Astrocyte (in vitro differentiated cells and primary cell): ENCODE measurements around the gene DEPP1. TPM values are rescaled to one million over a fixed set of nuclear protein-coding genes. Genes with fewer than 3 reads are reported as not detected.

Source experiments
- DNase-seq: peaks from one replicate; pipeline ENCODE4 v3.0.0-alpha.2; 2010; ENCODE audit warnings: low read depth
- FAIRE-seq: peaks from 2 replicates; lab custom pipeline; 2011; peaks lifted over from hg19 to GRCh38; lab: Jason Lieb, UNC
- H2AFZ ChIP-seq: 2 replicates; pipeline ENCODE4 v1.6.0; 2012; ENCODE audit warnings: low read depth, low read length, inconsistent platforms
- H3K27ac ChIP-seq: 2 replicates; pipeline ENCODE4 v1.5.1; 2011; ENCODE audit warnings: low read depth, low read length, inconsistent platforms
- H3K27me3 ChIP-seq: 2 replicates; pipeline ENCODE4 v1.6.0; 2011; ENCODE audit warnings: low read length, inconsistent platforms; ENCODE audit not compliant: insufficient read depth
- H3K36me3 ChIP-seq: 2 replicates; pipeline ENCODE4 v1.5.1; 2011; ENCODE audit warnings: low read length, inconsistent platforms; ENCODE audit not compliant: insufficient read depth
- H3K4me1 ChIP-seq: 2 replicates; pipeline ENCODE4 v1.5.1; 2011; ENCODE audit warnings: low read length, inconsistent platforms; ENCODE audit not compliant: insufficient read depth
- H3K4me2 ChIP-seq: 2 replicates; pipeline ENCODE4 v1.6.0; 2012; ENCODE audit warnings: low read length, inconsistent platforms
- H3K4me3 ChIP-seq: 2 replicates; pipeline ENCODE4 v1.5.1; 2011; ENCODE audit warnings: low read depth, mild to moderate bottlenecking, low read length, inconsistent platforms; ENCODE audit not compliant: insufficient read depth
- H3K79me2 ChIP-seq: 2 replicates; pipeline ENCODE4 v1.6.0; 2012; ENCODE audit warnings: mild to moderate bottlenecking, low read length, inconsistent platforms; ENCODE audit not compliant: insufficient read depth
- H3K9ac ChIP-seq: 2 replicates; pipeline ENCODE4 v1.6.0; 2012; ENCODE audit warnings: mild to moderate bottlenecking, low read length, inconsistent platforms
- H3K9me3 ChIP-seq: 2 replicates; pipeline ENCODE4 v1.5.1; 2012; ENCODE audit warnings: low read depth, mild to moderate bottlenecking, low read length, inconsistent platforms; ENCODE audit not compliant: insufficient read depth
- H4K20me1 ChIP-seq: 2 replicates; pipeline ENCODE4 v1.6.0; 2012; ENCODE audit warnings: low read length, inconsistent platforms; ENCODE audit not compliant: insufficient read depth
- H3K27ac Mint-ChIP-seq: one replicate; pipeline ENCODE4 v1.8.0; 2021; ENCODE audit warnings: mild to moderate bottlenecking, mixed read lengths; ENCODE audit not compliant: unreplicated experiment
- H3K27me3 Mint-ChIP-seq: one replicate; pipeline ENCODE4 v1.8.0; 2021; ENCODE audit warnings: low read depth, mixed read lengths; ENCODE audit not compliant: unreplicated experiment
- H3K36me3 Mint-ChIP-seq: one replicate; pipeline ENCODE4 v1.8.0; 2021; ENCODE audit warnings: low read depth, mixed read lengths; ENCODE audit not compliant: unreplicated experiment
- H3K4me1 Mint-ChIP-seq: one replicate; pipeline ENCODE4 v1.8.0; 2021; ENCODE audit warnings: low read depth, mixed read lengths; ENCODE audit not compliant: unreplicated experiment
- H3K4me3 Mint-ChIP-seq: one replicate; pipeline ENCODE4 v1.8.0; 2021; ENCODE audit warnings: mild to moderate bottlenecking, moderate library complexity, mixed read lengths; ENCODE audit not compliant: unreplicated experiment
- H3K9me3 Mint-ChIP-seq: one replicate; pipeline ENCODE4 v1.8.0; 2021; ENCODE audit warnings: mild to moderate bottlenecking, mixed read lengths; ENCODE audit not compliant: unreplicated experiment
- EZH2 ChIP-seq: IDR thresholded peaks from 2 replicates; pipeline ENCODE4 v1.6.1; 2012; ENCODE audit warnings: mild to moderate bottlenecking, low read length, inconsistent platforms; ENCODE audit not compliant: insufficient read depth
- total RNA-seq: library from RNA; stranded (reverse); gene quantifications from 2 replicates; pipeline ENCODE4 v1.2.1, GENCODE V29; 2021
- TF ChIP-seq, protein P1 (sequence below): IDR thresholded peaks from 2 replicates; pipeline ENCODE4 v1.5.1; 2011; ENCODE audit warnings: low read depth, mild to moderate bottlenecking, inconsistent platforms, low read length, moderate library complexity; ENCODE audit not compliant: insufficient read depth

DEPP1 gene
- total RNA-seq, 1 donor from 2014 or later = 6.6 TPM

DNA sequence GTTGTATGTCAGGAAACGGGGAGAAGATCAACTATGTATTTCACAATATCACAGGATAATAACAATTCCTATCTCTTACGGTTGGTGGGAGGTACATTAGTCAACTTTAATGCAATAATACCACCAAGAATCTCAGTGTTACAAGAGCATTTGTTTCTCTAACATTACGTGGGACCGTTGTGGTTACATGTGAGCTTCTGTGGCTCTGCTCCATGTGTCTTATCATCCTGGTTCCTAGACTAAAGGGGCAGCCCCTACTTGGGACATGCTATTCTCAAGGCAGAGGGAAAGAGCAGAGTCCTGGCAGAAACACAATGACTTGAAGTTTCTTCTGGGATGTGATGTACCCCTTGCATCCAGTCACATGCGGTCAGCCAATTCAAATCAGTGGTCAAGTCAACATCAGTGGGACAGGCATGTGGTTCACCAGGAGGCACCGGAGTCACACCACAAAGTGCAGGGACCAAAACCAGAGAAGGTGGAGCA is 19.6 kb upstream of the DEPP1 start:
- H3K36me3 ChIP-seq = peaks cover under 1% of the 10 kb centered on the region
- H3K36me3 Mint-ChIP-seq = peaks cover 6% of the 10 kb centered on the region
- H3K4me1 ChIP-seq = peaks cover 17% of the 10 kb centered on the region
- peak; percentile 39 for DNase-seq
- peaks cover 6% of the 10 kb centered on the region for H3K9me3 Mint-ChIP-seq
- H3K27me3 Mint-ChIP-seq = no peaks in the 10 kb centered on the region
- H3K27ac Mint-ChIP-seq = no peak overlapping the region
- no peak for FAIRE-seq
- no peak overlapping the region for H3K4me2 ChIP-seq
- H3K79me2 ChIP-seq = peaks cover 21% of the 10 kb centered on the region
- peaks cover under 1% of the 10 kb centered on the region for H3K9me3 ChIP-seq
- H3K4me3 ChIP-seq = no peak overlapping the region
- no peak for TF ChIP-seq EZH2
- TF ChIP-seq, protein P1, sequence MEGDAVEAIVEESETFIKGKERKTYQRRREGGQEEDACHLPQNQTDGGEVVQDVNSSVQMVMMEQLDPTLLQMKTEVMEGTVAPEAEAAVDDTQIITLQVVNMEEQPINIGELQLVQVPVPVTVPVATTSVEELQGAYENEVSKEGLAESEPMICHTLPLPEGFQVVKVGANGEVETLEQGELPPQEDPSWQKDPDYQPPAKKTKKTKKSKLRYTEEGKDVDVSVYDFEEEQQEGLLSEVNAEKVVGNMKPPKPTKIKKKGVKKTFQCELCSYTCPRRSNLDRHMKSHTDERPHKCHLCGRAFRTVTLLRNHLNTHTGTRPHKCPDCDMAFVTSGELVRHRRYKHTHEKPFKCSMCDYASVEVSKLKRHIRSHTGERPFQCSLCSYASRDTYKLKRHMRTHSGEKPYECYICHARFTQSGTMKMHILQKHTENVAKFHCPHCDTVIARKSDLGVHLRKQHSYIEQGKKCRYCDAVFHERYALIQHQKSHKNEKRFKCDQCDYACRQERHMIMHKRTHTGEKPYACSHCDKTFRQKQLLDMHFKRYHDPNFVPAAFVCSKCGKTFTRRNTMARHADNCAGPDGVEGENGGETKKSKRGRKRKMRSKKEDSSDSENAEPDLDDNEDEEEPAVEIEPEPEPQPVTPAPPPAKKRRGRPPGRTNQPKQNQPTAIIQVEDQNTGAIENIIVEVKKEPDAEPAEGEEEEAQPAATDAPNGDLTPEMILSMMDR = no peak
- no peak overlapping the region for H3K9ac ChIP-seq
- H3K27ac ChIP-seq = no peak overlapping the region
- no peaks in the 10 kb centered on the region for H3K27me3 ChIP-seq
- no peaks in the 10 kb centered on the region for H4K20me1 ChIP-seq
- H2AFZ ChIP-seq = no peak overlapping the region
- H3K4me3 Mint-ChIP-seq = no peak overlapping the region
- H3K4me1 Mint-ChIP-seq = peaks cover 19% of the 10 kb centered on the region

DNA sequence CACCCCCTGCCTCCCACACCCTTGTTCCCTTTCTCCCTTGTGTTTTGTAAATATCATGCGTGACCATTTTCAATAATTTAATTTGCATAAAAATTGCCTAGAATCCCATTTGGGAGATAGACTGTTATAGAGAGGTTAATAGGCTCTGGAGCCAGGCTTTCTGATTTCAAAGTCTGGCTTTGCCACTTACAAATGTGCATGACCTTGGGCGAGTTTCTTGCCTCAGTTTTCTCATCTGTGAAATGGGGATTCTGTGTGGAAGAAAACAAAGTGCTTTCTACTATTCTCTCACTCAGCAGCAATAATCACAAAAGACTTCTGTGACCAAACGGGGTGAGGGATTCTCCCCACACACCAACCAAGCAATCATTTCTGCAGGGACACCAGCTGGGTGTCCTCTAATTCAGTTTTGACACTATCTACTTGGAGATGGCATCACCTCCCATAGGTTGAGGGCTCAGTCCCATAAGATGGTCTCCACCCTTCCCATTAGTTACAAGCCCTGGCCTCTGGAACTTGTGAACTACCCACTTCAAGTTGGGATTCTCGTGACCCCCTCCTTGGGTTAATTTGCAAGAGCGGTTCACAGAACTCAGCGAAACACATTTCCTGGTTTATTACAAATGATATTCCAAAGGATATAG is 18.6 kb upstream of the DEPP1 start:
- DNase-seq = no peak
- H3K4me1 ChIP-seq = peaks cover 17% of the 10 kb centered on the region
- H3K9ac ChIP-seq = no peak overlapping the region
- no peaks in the 10 kb centered on the region for H3K27me3 Mint-ChIP-seq
- FAIRE-seq = no peak
- TF ChIP-seq EZH2 = no peak
- H3K9me3 Mint-ChIP-seq = no peaks in the 10 kb centered on the region
- no peaks in the 10 kb centered on the region for H3K9me3 ChIP-seq
- peaks cover 15% of the 10 kb centered on the region for H3K4me1 Mint-ChIP-seq
- no peaks in the 10 kb centered on the region for H4K20me1 ChIP-seq
- no peaks in the 10 kb centered on the region for H3K27me3 ChIP-seq
- no peaks in the 10 kb centered on the region for H3K36me3 ChIP-seq
- H3K4me3 Mint-ChIP-seq = no peak overlapping the region
- no peak overlapping the region for H3K27ac Mint-ChIP-seq
- no peak overlapping the region for H3K4me2 ChIP-seq
- peaks cover 5% of the 10 kb centered on the region for H3K36me3 Mint-ChIP-seq
- no peak overlapping the region for H3K27ac ChIP-seq
- H3K4me3 ChIP-seq = no peak overlapping the region
- peaks cover 11% of the 10 kb centered on the region for H3K79me2 ChIP-seq
- H2AFZ ChIP-seq = no peak overlapping the region

DNA sequence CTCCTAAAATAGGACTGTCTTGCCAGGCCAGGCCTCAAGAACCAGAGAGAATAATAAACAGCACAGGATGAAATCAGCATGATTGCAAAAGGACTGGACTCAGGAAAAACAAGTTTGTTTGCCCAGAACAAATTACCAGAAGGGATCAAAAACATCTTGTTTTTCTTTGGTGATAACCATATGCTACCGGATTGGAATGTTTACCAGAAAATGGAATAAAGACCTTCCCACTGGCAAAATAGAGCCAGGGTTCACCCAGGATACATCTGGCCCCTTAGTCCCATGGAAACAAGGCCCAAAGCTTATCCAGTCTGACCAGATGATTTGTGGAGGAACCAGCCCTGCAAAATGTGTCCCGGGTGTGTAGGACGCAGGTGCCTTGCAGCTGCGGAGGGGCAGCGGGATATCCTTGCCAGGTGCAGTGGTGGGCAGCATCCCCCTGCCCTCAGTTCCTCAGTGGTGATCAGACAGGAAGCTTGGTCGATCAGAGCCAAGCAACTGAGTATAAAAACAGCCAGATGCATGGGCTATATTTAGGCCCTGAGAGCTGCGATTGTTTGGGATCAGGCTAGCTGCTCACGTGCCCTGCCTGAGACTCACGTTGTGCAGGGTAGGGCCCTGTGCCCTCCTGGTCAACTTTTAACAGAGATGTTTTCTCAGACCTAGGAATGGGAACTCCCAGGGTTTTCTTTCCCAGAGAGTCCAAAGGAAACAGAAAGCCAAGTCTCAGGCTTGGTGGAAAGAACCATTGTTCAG is 17.5 kb upstream of the DEPP1 start:
- Histone ChIP-seq H4K20me1 (no peaks in the 10 kb centered on the region), H3K79me2 (no peaks in the 10 kb centered on the region), H2AFZ (peak overlapping the region; percentile 7), H3K9me3 (no peaks in the 10 kb centered on the region), H3K36me3 (no peaks in the 10 kb centered on the region), H3K4me3 (no peak overlapping the region), H3K4me1 (peaks cover 8% of the 10 kb centered on the region), H3K9ac (no peak overlapping the region), H3K27me3 (no peaks in the 10 kb centered on the region), H3K27ac (no peak overlapping the region), H3K4me2 (no peak overlapping the region)
- Mint-ChIP-seq H3K4me1 (peaks cover 15% of the 10 kb centered on the region), H3K27me3 (no peaks in the 10 kb centered on the region), H3K9me3 (no peaks in the 10 kb centered on the region), H3K36me3 (peaks cover 11% of the 10 kb centered on the region), H3K4me3 (no peak overlapping the region), H3K27ac (no peak overlapping the region)
- FAIRE-seq (no peak), DNase-seq (no peak)
- TF ChIP-seq, protein P1 = no peak
- TF ChIP-seq EZH2 = no peak
